Liver (tissue), 9 donors: ENCODE results near the gene GRPEL2. TPM values are rescaled to one million over a fixed set of nuclear protein-coding genes. Genes with fewer than 3 reads are reported as not detected.

Experiments
- DNase-seq: peaks from one replicate; pipeline ENCODE4 v3.0.0-alpha.2; 2017; ENCODE audit warnings: low spot score
- H3K27ac ChIP-seq, 2 donors: one replicate each; pipeline ENCODE4 v1.7.0; 2013; ENCODE audit warnings: inconsistent platforms in 2 of 2, low read length in 2 of 2, control low read depth in 1 of 2, low read depth in 1 of 2, mild to moderate bottlenecking in 1 of 2
- H3K27me3 ChIP-seq, 4 donors: one replicate each; pipeline versions ENCODE4 v1.6.1 to v1.7.0; 2013; ENCODE audit warnings: low read length in 3 of 4, inconsistent platforms in 1 of 4, mild to moderate bottlenecking in 1 of 4, moderate library complexity in 1 of 4; ENCODE audit not compliant: control insufficient read depth in 4 of 4, insufficient read depth in 4 of 4
- H3K36me3 ChIP-seq, 4 donors: one replicate each; pipeline versions ENCODE4 v1.6.1 to v1.7.0; 2013; ENCODE audit warnings: low read length in 3 of 4, mild to moderate bottlenecking in 3 of 4, low read depth in 1 of 4, moderate library complexity in 1 of 4; ENCODE audit not compliant: control insufficient read depth in 4 of 4, insufficient read depth in 3 of 4
- H3K4me1 ChIP-seq, 4 donors: one replicate each; pipeline versions ENCODE4 v1.6.1 to v1.7.0; 2013; ENCODE audit warnings: low read length in 3 of 4, mild to moderate bottlenecking in 3 of 4, moderate library complexity in 1 of 4; ENCODE audit not compliant: control insufficient read depth in 4 of 4, insufficient read depth in 4 of 4
- H3K4me3 ChIP-seq, 3 donors: one replicate each; pipeline versions ENCODE4 v1.6.1 to v1.7.0; 2013; ENCODE audit warnings: low read length in 3 of 3, control low read depth in 1 of 3, low read depth in 1 of 3, mild to moderate bottlenecking in 1 of 3
- H3K9ac ChIP-seq, 2 donors: one replicate each; pipeline ENCODE4 v1.7.0; 2013; ENCODE audit warnings: low read length in 2 of 2, mild to moderate bottlenecking in 2 of 2, moderate library complexity in 2 of 2, control low read depth in 1 of 2, low read depth in 1 of 2
- H3K9me3 ChIP-seq, 4 donors: one replicate each; pipeline versions ENCODE4 v1.6.1 to v1.7.0; 2013; ENCODE audit warnings: low read length in 3 of 4; ENCODE audit not compliant: control insufficient read depth in 4 of 4
- ATF3 ChIP-seq: IDR thresholded peaks from 2 replicates; pipeline ENCODE4 v1.6.1; 2016; ENCODE audit warnings: antibody characterized with exemption
- CTCF ChIP-seq: fragments of 150-350 bp; IDR thresholded peaks from 2 replicates; pipeline ENCODE4 v1.5.1; 2017; ENCODE audit warnings: improper control_type of control experiment, low read depth, low read length; ENCODE audit not compliant: missing input control
- FOXA1 ChIP-seq: IDR thresholded peaks from 2 replicates; pipeline ENCODE4 v1.6.1; 2016; ENCODE audit warnings: antibody characterized with exemption
- GABPA ChIP-seq, 2 donors: IDR thresholded peaks in 1 of 2; conservative IDR thresholded peaks in 1 of 2; 2 replicates each; pipeline ENCODE4 v1.6.1; 2016; ENCODE audit warnings: antibody characterized with exemption in 2 of 2, mild to moderate bottlenecking in 1 of 2, moderate library complexity in 1 of 2
- HNF4A ChIP-seq, 2 donors: conservative IDR thresholded peaks; 2 replicates each; pipeline ENCODE4 v1.6.1; 2016; ENCODE audit warnings: antibody characterized with exemption in 2 of 2, mild to moderate bottlenecking in 2 of 2
- HNF4G ChIP-seq: IDR thresholded peaks from 2 replicates; pipeline ENCODE4 v1.6.1; 2016; ENCODE audit warnings: antibody characterized with exemption
- JUND ChIP-seq, 2 donors: IDR thresholded peaks; 2 replicates each; pipeline ENCODE4 v1.6.1; 2016; ENCODE audit warnings: antibody characterized with exemption in 2 of 2
- MAX ChIP-seq: IDR thresholded peaks from 2 replicates; pipeline ENCODE4 v1.6.1; 2016; ENCODE audit warnings: antibody characterized with exemption
- NR2F2 ChIP-seq: IDR thresholded peaks from 2 replicates; pipeline ENCODE4 v1.6.1; 2016; ENCODE audit warnings: antibody characterized with exemption
- RAD21 ChIP-seq, 2 donors: IDR thresholded peaks; 2 replicates each; pipeline ENCODE4 v1.6.1; 2016; ENCODE audit warnings: antibody characterized with exemption in 2 of 2, mild to moderate bottlenecking in 2 of 2
- REST ChIP-seq: IDR thresholded peaks from 2 replicates; pipeline ENCODE4 v1.6.1; 2016; ENCODE audit warnings: antibody characterized with exemption, mild to moderate bottlenecking
- RXRA ChIP-seq, 2 donors: IDR thresholded peaks; 2 replicates each; pipeline ENCODE4 v1.6.1; 2017 to 2018; ENCODE audit warnings: antibody characterized with exemption in 2 of 2, mild to moderate bottlenecking in 1 of 2
- SP1 ChIP-seq: IDR thresholded peaks from 2 replicates; pipeline ENCODE4 v1.6.1; 2018; ENCODE audit warnings: antibody characterized with exemption, mild to moderate bottlenecking
- TAF1 ChIP-seq: conservative IDR thresholded peaks from 2 replicates; pipeline ENCODE4 v1.6.1; 2016; ENCODE audit warnings: antibody characterized with exemption, mild to moderate bottlenecking
- YY1 ChIP-seq: IDR thresholded peaks from 2 replicates; pipeline ENCODE4 v1.6.1; 2016; ENCODE audit warnings: antibody characterized with exemption, mild to moderate bottlenecking
- WGBS: extraction: QIAGEN DNeasy Blood & Tissue Kit; methylation state at CpG from one replicate; pipeline ENCODE4 v1.1.7; 2013; 5-methylcytosine and 5-hydroxymethylcytosine counted together
- polyA plus RNA-seq, 2 donors: library from polyadenylated mRNA; stranded (reverse) in 1 of 2; unstranded in 1 of 2; fragments of 200-250 nt in 1 of 2; fragments of >200 nt in 1 of 2; fragmentation: Nextera tagmentation in 1 of 2; extraction: Ambion mirVana in 1 of 2; gene quantifications; one replicate each; pipeline versions ENCODE4 v1.2.1 to v1.2.3, GENCODE V29; 2013 to 2015
- total RNA-seq, 2 donors: library from RNA; depleted of rRNA; stranded (reverse); fragments of >200 nt; gene quantifications; one replicate each; pipeline ENCODE4 v1.2.3, GENCODE V29; 2014
- donor health status: healthy.
- donor health status: healthy.
- donor health status: healthy.
- donor health status: healthy.
- donor health status: healthy.

Gene GRPEL2
- total and polyA plus RNA-seq, 4 donors = 2.5 to 9.5 (median 4.8) TPM

- H3K4me3 ChIP-seq = no peak overlapping the region
- no peaks in the 10 kb centered on the region for H3K4me1 ChIP-seq
- WGBS = 88% methylated on average over 1 of the region's 1 CpG
- DNase-seq = no peak
- no peak overlapping the region for H3K9ac ChIP-seq
- H3K27me3 ChIP-seq = no peaks in the 10 kb centered on the region
- peaks cover 0 to 1% (median 0%) of the 10 kb centered on the region in 4 donors for H3K36me3 ChIP-seq
- no peaks in the 10 kb centered on the region for H3K9me3 ChIP-seq
- H3K27ac ChIP-seq = no peak overlapping the region
- TF ChIP-seq ATF3 (no peak), CTCF (no peak), HNF4A (conservative IDR thresholded peaks at IDR 0.05) (no peak), NR2F2 (no peak), REST (no peak), RAD21 (IDR thresholded peaks at IDR 0.05) (no peak), GABPA (IDR thresholded peaks at IDR 0.05 in 1 of 2, conservative IDR thresholded peaks at IDR 0.05 in 1 of 2) (no peak), MAX (no peak), JUND (IDR thresholded peaks at IDR 0.05) (no peak), HNF4G (no peak), YY1 (no peak), TAF1 (no peak), FOXA1 (no peak), RXRA (IDR thresholded peaks at IDR 0.05) (no peak), SP1 (no peak)
These were observed 6.9 kb upstream of the GRPEL2 start for GRCh38 chr5:149338364-149338763.

GRCh38 chr5:149340920-149341319 is 4.4 kb upstream of the GRPEL2 start:
- H3K4me3 ChIP-seq = no peak overlapping the region
- no peak overlapping the region for H3K27ac ChIP-seq
- no peaks in the 10 kb centered on the region for H3K27me3 ChIP-seq
- H3K4me1 ChIP-seq = peaks cover under 1 to 13% (median 9%) of the 10 kb centered on the region in 4 donors
- TF ChIP-seq TAF1 (no peak), YY1 (no peak)
- no peaks in the 10 kb centered on the region for H3K9me3 ChIP-seq
- WGBS = 78% methylated on average over 1 of the region's 1 CpG
- no peak overlapping the region for H3K9ac ChIP-seq
- no peak for DNase-seq
- H3K36me3 ChIP-seq = peaks cover 0 to 1% (median 0%) of the 10 kb centered on the region in 4 donors
